ENCODE results near the gene GPR157.
A peak's percentile ranks its signal among the peaks of the same experiment; 100 is the strongest.
"Not testable (repeated sequence)": the region's sequence is repeated elsewhere in the genome, so short reads cannot be mapped to it uniquely, and the experiment has no call there.

The GPR157 gene

GRCh38 chr1:9125847-9126246 lies 3.1 kb downstream of the GPR157 start:
- H3K9me3 ChIP-seq (ENCODE audit: control extremely low read depth in 1 of 5, control insufficient read depth in 4 of 5, insufficient read depth in 2 of 5, low read depth in 1 of 5, low read length in 4 of 5); H3K27me3 ChIP-seq (replicated peaks in 2 of 5; ENCODE audit: control insufficient read depth in 4 of 5, insufficient read depth in 5 of 5, low read length in 4 of 5); POLR2A ChIA-PET; H3K36me3 ChIP-seq (ENCODE audit: control insufficient read depth in 4 of 4, insufficient read depth in 4 of 4, low read length in 3 of 4); DNase-seq; H3K4me3 ChIP-seq (ENCODE audit: control insufficient read depth in 1 of 7, extremely low read depth in 1 of 7, insufficient read depth in 4 of 7, low read depth in 2 of 7, low read length in 6 of 7); H3K27ac ChIP-seq (ENCODE audit: insufficient read depth in 1 of 2, low read depth in 1 of 2, low read length in 2 of 2, poor library complexity in 1 of 2, severe bottlenecking in 2 of 2): not testable (repeated sequence)
- CTCF ChIA-PET = interaction anchor here (0.9 to 3.1 kb wide), 5 partner anchors 11 to 27 kb away, joined by 3 to 13 read pairs (median 4); no protein-coding TSS in a partner anchor
- 96% methylated on average over 8 of the region's 9 CpGs for WGBS (ENCODE audit: insufficient coverage)
- H3K4me1 ChIP-seq (ENCODE audit: control extremely low read depth in 1 of 4, control insufficient read depth in 4 of 4, insufficient read depth in 4 of 4, low read length in 3 of 4) = peaks cover 0 to 16% (median 13%) of the 10 kb centered on the region in 4 experiments

GRCh38 chr1:9125325-9125724 lies 3.6 kb downstream of the GPR157 start:
- ChIA-PET CTCF (interaction anchor here (0.9 to 3.1 kb wide), 4 partner anchors 12 to 23 kb away, joined by 3 to 13 read pairs (median 4); no protein-coding TSS in a partner anchor), POLR2A (no interaction called here)
- 95% methylated on average over 4 of the region's 4 CpGs for WGBS (ENCODE audit: insufficient coverage)
- Histone ChIP-seq H3K36me3 (ENCODE audit: control insufficient read depth in 4 of 4, insufficient read depth in 4 of 4, low read length in 3 of 4) (no peaks in the 10 kb centered on the region), H3K4me1 (ENCODE audit: control extremely low read depth in 1 of 4, control insufficient read depth in 4 of 4, insufficient read depth in 4 of 4, low read length in 3 of 4) (peaks cover 0 to 16% (median 13%) of the 10 kb centered on the region in 4 experiments), H3K27ac (ENCODE audit: insufficient read depth in 1 of 2, low read depth in 1 of 2, low read length in 2 of 2, poor library complexity in 1 of 2, severe bottlenecking in 2 of 2) (no peak overlapping the region), H3K9me3 (ENCODE audit: control extremely low read depth in 1 of 5, control insufficient read depth in 4 of 5, insufficient read depth in 2 of 5, low read depth in 1 of 5, low read length in 4 of 5) (no peaks in the 10 kb centered on the region), H3K4me3 (ENCODE audit: control insufficient read depth in 1 of 7, extremely low read depth in 1 of 7, insufficient read depth in 4 of 7, low read depth in 2 of 7, low read length in 6 of 7) (no peak overlapping the region), H3K27me3 (replicated peaks in 2 of 5; ENCODE audit: control insufficient read depth in 4 of 5, insufficient read depth in 5 of 5, low read length in 4 of 5) (peaks cover 0 to 9% (median 0%) of the 10 kb centered on the region in 5 experiments)
- no peak for DNase-seq

GRCh38 chr1:9124389-9124788 lies 4.5 kb downstream of the GPR157 start:
- 100% methylated on average over 2 of the region's 8 CpGs for WGBS (ENCODE audit: insufficient coverage)
- CTCF ChIA-PET = interaction anchor here (1.3 kb wide), 1 partner anchor 14 kb away, joined by 3 read pairs; no protein-coding TSS in a partner anchor

GRCh38 chr1:9123665-9124064 lies 5.2 kb downstream of the GPR157 start:
- H3K27ac ChIP-seq (ENCODE audit: insufficient read depth in 1 of 2, low read depth in 1 of 2, low read length in 2 of 2, poor library complexity in 1 of 2, severe bottlenecking in 2 of 2); H3K36me3 ChIP-seq (ENCODE audit: control insufficient read depth in 4 of 4, insufficient read depth in 4 of 4, low read length in 3 of 4); H3K9me3 ChIP-seq (ENCODE audit: control extremely low read depth in 1 of 5, control insufficient read depth in 4 of 5, insufficient read depth in 2 of 5, low read depth in 1 of 5, low read length in 4 of 5); CTCF ChIA-PET; DNase-seq; POLR2A ChIA-PET; H3K27me3 ChIP-seq (replicated peaks in 2 of 5; ENCODE audit: control insufficient read depth in 4 of 5, insufficient read depth in 5 of 5, low read length in 4 of 5); H3K4me3 ChIP-seq (ENCODE audit: control insufficient read depth in 1 of 7, extremely low read depth in 1 of 7, insufficient read depth in 4 of 7, low read depth in 2 of 7, low read length in 6 of 7): not testable (repeated sequence)
- WGBS (ENCODE audit: insufficient coverage) = 100% methylated on average over 2 of the region's 2 CpGs
- peaks cover 0 to 15% (median 11%) of the 10 kb centered on the region in 4 experiments for H3K4me1 ChIP-seq (ENCODE audit: control extremely low read depth in 1 of 4, control insufficient read depth in 4 of 4, insufficient read depth in 4 of 4, low read length in 3 of 4)

More at GRCh38 chr1:9124389-9124788, 4.5 kb downstream of the GPR157 start:
- DNase-seq; H3K27ac ChIP-seq (ENCODE audit: insufficient read depth in 1 of 2, low read depth in 1 of 2, low read length in 2 of 2, poor library complexity in 1 of 2, severe bottlenecking in 2 of 2); POLR2A ChIA-PET; H3K36me3 ChIP-seq (ENCODE audit: control insufficient read depth in 4 of 4, insufficient read depth in 4 of 4, low read length in 3 of 4); H3K4me3 ChIP-seq (ENCODE audit: control insufficient read depth in 1 of 7, extremely low read depth in 1 of 7, insufficient read depth in 4 of 7, low read depth in 2 of 7, low read length in 6 of 7); H3K27me3 ChIP-seq (replicated peaks in 2 of 5; ENCODE audit: control insufficient read depth in 4 of 5, insufficient read depth in 5 of 5, low read length in 4 of 5); H3K9me3 ChIP-seq (ENCODE audit: control extremely low read depth in 1 of 5, control insufficient read depth in 4 of 5, insufficient read depth in 2 of 5, low read depth in 1 of 5, low read length in 4 of 5): not testable (repeated sequence)
- peaks cover 0 to 16% (median 13%) of the 10 kb centered on the region in 4 experiments for H3K4me1 ChIP-seq (ENCODE audit: control extremely low read depth in 1 of 4, control insufficient read depth in 4 of 4, insufficient read depth in 4 of 4, low read length in 3 of 4)

- Histone ChIP-seq H3K9me3 (ENCODE audit: control extremely low read depth in 1 of 5, control insufficient read depth in 4 of 5, insufficient read depth in 2 of 5, low read depth in 1 of 5, low read length in 4 of 5) (no peaks in the 10 kb centered on the region), H3K36me3 (ENCODE audit: control insufficient read depth in 4 of 4, insufficient read depth in 4 of 4, low read length in 3 of 4) (no peaks in the 10 kb centered on the region), H3K4me1 (ENCODE audit: control extremely low read depth in 1 of 4, control insufficient read depth in 4 of 4, insufficient read depth in 4 of 4, low read length in 3 of 4) (no peaks in the 10 kb centered on the region), H3K27me3 (replicated peaks in 2 of 5; ENCODE audit: control insufficient read depth in 4 of 5, insufficient read depth in 5 of 5, low read length in 4 of 5) (no peaks in the 10 kb centered on the region), H3K4me3 (ENCODE audit: control insufficient read depth in 1 of 7, extremely low read depth in 1 of 7, insufficient read depth in 4 of 7, low read depth in 2 of 7, low read length in 6 of 7) (no peak overlapping the region), H3K27ac (ENCODE audit: insufficient read depth in 1 of 2, low read depth in 1 of 2, low read length in 2 of 2, poor library complexity in 1 of 2, severe bottlenecking in 2 of 2) (no peak overlapping the region)
- POLR2A ChIA-PET = no interaction called here
- 92% methylated on average over 21 of the region's 22 CpGs for WGBS (ENCODE audit: insufficient coverage)
- peak in 1 of 3 donors; percentile 7 for DNase-seq
- CTCF ChIA-PET = interaction anchor here (1.1 to 2.6 kb wide), 2 partner anchors 10 to 20 kb away, joined by 3 to 16 read pairs; no protein-coding TSS in a partner anchor
Measured at GRCh38 chr1:9121496-9122409, 7.1 kb downstream of the GPR157 start.

- Histone ChIP-seq H3K9me3 (ENCODE audit: control extremely low read depth in 1 of 5, control insufficient read depth in 4 of 5, insufficient read depth in 2 of 5, low read depth in 1 of 5, low read length in 4 of 5) (no peaks in the 10 kb centered on the region), H3K36me3 (ENCODE audit: control insufficient read depth in 4 of 4, insufficient read depth in 4 of 4, low read length in 3 of 4) (no peaks in the 10 kb centered on the region), H3K27ac (ENCODE audit: insufficient read depth in 1 of 2, low read depth in 1 of 2, low read length in 2 of 2, poor library complexity in 1 of 2, severe bottlenecking in 2 of 2) (no peak overlapping the region), H3K4me3 (ENCODE audit: control insufficient read depth in 1 of 7, extremely low read depth in 1 of 7, insufficient read depth in 4 of 7, low read depth in 2 of 7, low read length in 6 of 7) (no peak overlapping the region), H3K4me1 (ENCODE audit: control extremely low read depth in 1 of 4, control insufficient read depth in 4 of 4, insufficient read depth in 4 of 4, low read length in 3 of 4) (peaks cover 0 to 2% (median 0%) of the 10 kb centered on the region in 4 experiments), H3K27me3 (replicated peaks in 2 of 5; ENCODE audit: control insufficient read depth in 4 of 5, insufficient read depth in 5 of 5, low read length in 4 of 5) (no peaks in the 10 kb centered on the region)
- DNase-seq = no peak
- ChIA-PET POLR2A (no interaction called here), CTCF (interaction anchor here (0.8 to 2.6 kb wide), 3 partner anchors 9 to 60 kb away, joined by 3 to 16 read pairs (median 3); no protein-coding TSS in a partner anchor)
- 84% methylated on average over 8 of the region's 9 CpGs for WGBS (ENCODE audit: insufficient coverage)
Measured at GRCh38 chr1:9120312-9120958, 8.5 kb downstream of the GPR157 start.

All from common myeloid progenitor, CD34-positive (primary cell).